Parathyroid adenoma (tissue), 2 donors: ENCODE results near the gene CNOT1.
A peak's percentile ranks its signal among the peaks of the same experiment; 100 is the strongest.

Experiments used
- H2AFZ ChIP-seq: fragments of 300-600 bp; sonication (generic); one replicate; pipeline ENCODE4 v1.7.0; 2017; ENCODE audit warnings: antibody characterized with exemption, mild to moderate bottlenecking
- H3K27ac ChIP-seq: fragments of 300-600 bp; sonication (generic); one replicate; pipeline ENCODE4 v1.7.0; 2017
- H3K27me3 ChIP-seq: fragments of 300-600 bp; sonication (generic); one replicate; pipeline ENCODE4 v1.7.0; 2017; ENCODE audit warnings: low read length; ENCODE audit not compliant: control insufficient read depth, insufficient read depth
- H3K36me3 ChIP-seq: fragments of 300-600 bp; sonication (generic); one replicate; pipeline ENCODE4 v1.7.0; 2017; ENCODE audit warnings: low read length; ENCODE audit not compliant: control insufficient read depth, insufficient read depth
- H3K4me1 ChIP-seq: fragments of 300-600 bp; sonication (generic); one replicate; pipeline ENCODE4 v1.7.0; 2017; ENCODE audit warnings: control low read depth
- H3K4me2 ChIP-seq: fragments of 300-600 bp; sonication (generic); one replicate; pipeline ENCODE4 v1.7.0; 2017; ENCODE audit warnings: low read length
- H3K4me3 ChIP-seq: fragments of 300-600 bp; sonication (generic); one replicate; pipeline ENCODE4 v1.7.0; 2017; ENCODE audit warnings: low read depth, low read length
- H3K79me2 ChIP-seq: fragments of 300-600 bp; sonication (generic); one replicate; pipeline ENCODE4 v1.7.0; 2017; ENCODE audit warnings: control low read depth
- H3K9ac ChIP-seq: fragments of 300-600 bp; sonication (generic); one replicate; pipeline ENCODE4 v1.7.0; 2017; ENCODE audit warnings: mild to moderate bottlenecking
- H3K9me3 ChIP-seq: fragments of 300-600 bp; sonication (generic); one replicate; pipeline ENCODE4 v1.7.0; 2017; ENCODE audit warnings: low read length; ENCODE audit not compliant: control insufficient read depth
- CTCF ChIP-seq: fragments of 300-600 bp; sonication (generic); IDR thresholded peaks from one replicate; pipeline ENCODE4 v1.7.0; 2017; ENCODE audit warnings: antibody characterized with exemption, mild to moderate bottlenecking
- donor health status: primary hyperparathyroidism.

The CNOT1 gene

DNA sequence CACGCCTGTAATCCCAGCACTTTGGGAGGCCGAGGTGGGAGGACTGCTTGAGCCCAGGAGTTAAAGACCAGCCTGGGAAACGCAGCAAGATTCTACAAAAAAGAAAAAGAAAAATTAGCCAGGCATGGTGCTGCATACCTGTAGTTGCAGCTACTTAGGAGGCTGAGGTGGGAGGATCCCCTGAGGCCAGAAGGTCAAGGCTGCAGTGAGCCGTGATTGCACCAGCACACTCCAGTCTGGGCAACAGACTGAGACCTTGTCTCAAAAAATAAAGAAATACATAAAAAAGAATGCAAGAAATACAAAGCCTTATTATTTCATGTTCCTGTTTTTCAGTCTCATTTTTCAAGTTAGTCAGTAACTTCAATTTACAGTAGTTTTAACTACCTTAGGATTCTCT is 5.9 kb upstream of the CNOT1 start:
- no peak overlapping the region for H3K27ac ChIP-seq
- no peaks in the 10 kb centered on the region for H3K4me1 ChIP-seq
- no peak overlapping the region for H3K4me2 ChIP-seq
- no peaks in the 10 kb centered on the region for H3K9me3 ChIP-seq
- H3K4me3 ChIP-seq: no peak overlapping the region
- no peaks in the 10 kb centered on the region for H3K27me3 ChIP-seq
- H3K9ac ChIP-seq: no peak overlapping the region
- no peaks in the 10 kb centered on the region for H3K36me3 ChIP-seq
- no peak overlapping the region for H2AFZ ChIP-seq
- no peaks in the 10 kb centered on the region for H3K79me2 ChIP-seq
- no peak for TF ChIP-seq CTCF

DNA sequence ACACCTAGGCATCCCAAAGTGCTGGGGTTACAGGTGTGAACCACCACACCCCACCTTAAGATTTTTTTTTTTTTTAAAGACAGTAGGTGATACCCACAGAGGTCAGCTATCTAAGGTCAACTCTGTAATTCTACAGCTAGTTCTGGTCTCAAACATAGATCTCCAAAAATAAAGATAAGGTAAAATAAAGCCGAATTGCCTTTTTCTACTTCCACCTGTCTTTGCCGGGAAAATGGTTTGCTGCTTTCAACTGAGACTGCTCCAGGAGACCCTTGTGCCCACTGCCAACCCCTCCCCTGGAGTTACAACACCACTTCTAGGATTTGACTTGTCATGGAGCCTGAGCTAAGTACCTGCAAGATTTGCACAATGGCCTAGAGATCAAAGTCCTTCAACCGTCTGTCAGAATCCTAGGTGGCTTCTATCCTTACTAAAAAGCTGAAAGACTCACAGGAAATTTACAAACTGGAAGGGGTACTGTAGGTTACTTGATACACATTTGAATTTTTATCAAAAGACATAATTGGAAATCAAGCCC is 4.7 kb upstream of the CNOT1 start:
- Histone ChIP-seq H3K9ac (no peak overlapping the region), H3K9me3 (no peaks in the 10 kb centered on the region), H3K4me2 (no peak overlapping the region), H3K4me1 (no peaks in the 10 kb centered on the region), H3K27me3 (no peaks in the 10 kb centered on the region), H3K4me3 (no peak overlapping the region), H2AFZ (no peak overlapping the region), H3K36me3 (no peaks in the 10 kb centered on the region), H3K27ac (no peak overlapping the region), H3K79me2 (no peaks in the 10 kb centered on the region)
- no peak for TF ChIP-seq CTCF

DNA sequence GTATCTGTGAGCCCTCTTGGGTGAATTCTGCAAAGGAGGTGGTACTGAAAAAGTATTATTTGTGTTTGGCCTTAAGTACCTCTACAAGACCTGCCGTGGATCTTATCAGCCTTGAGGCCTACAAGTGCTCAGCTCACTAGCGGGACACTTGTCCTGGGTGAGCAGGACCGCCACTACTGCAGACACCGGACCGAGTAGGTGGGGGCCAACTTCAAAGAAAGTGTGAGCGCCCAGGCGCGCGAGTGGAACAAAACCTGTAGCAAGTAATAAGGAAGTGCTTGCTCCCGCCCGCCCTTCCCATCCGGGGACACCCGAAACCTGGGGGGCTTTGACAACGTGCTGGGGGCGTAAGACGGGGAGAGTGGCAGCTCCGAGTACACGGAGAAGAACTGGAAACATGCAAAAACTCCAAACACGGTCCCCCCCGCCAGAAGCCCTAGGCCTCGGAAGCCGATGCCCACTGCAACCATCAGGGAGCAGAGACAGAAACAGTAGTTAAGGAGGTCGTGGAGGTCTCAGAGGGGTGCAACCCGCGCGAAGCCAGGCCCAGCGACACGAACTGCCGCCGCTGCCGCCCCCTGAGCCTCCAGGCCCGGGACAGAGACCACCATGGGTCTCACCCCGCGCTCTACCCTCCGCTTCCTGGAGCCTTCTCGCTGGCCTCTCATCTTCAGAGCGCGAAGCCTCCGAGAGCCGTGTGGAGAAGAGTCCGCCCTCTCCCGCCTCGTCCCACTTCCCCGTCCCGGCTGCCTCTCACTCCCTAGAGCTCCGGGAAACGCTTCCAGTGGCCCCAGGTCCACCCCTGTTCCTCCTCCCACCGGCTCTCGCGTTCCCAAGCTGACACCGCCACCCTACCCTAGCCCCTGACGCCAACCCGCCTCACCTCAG is 537 bp downstream of the CNOT1 start:
- Histone ChIP-seq H3K27ac (peak overlapping the region; percentile 98), H3K27me3 (no peaks in the 10 kb centered on the region), H3K36me3 (no peaks in the 10 kb centered on the region), H3K4me2 (peak overlapping the region; percentile 79), H3K9me3 (no peaks in the 10 kb centered on the region), H3K79me2 (peaks cover 30% of the 10 kb centered on the region), H3K9ac (peak overlapping the region; percentile 97), H3K4me3 (peak overlapping the region; percentile 98), H3K4me1 (peaks cover 2% of the 10 kb centered on the region), H2AFZ (peak overlapping the region; percentile 98)
- no peak for TF ChIP-seq CTCF

- Histone ChIP-seq H3K4me2 (no peak overlapping the region), H3K4me3 (no peak overlapping the region), H2AFZ (no peak overlapping the region), H3K27me3 (no peaks in the 10 kb centered on the region), H3K36me3 (no peaks in the 10 kb centered on the region), H3K9me3 (no peaks in the 10 kb centered on the region), H3K79me2 (peaks cover 71% of the 10 kb centered on the region), H3K9ac (no peak overlapping the region), H3K4me1 (peaks cover 2% of the 10 kb centered on the region), H3K27ac (no peak overlapping the region)
- no peak for TF ChIP-seq CTCF
Observed at GRCh38 chr16:58624209-58624608, 5.4 kb downstream of the CNOT1 start.
